ENCODE measurements around the gene SNCG. TPM values are rescaled to one million over a fixed set of nuclear protein-coding genes. Genes with fewer than 3 reads are reported as not detected.
"Not testable (repeated sequence)": the region's sequence is repeated elsewhere in the genome, so short reads cannot be mapped to it uniquely, and the experiment has no call there.

The SNCG gene
- total RNA-seq, 1 experiment from 2014 or later: 1.7 TPM

DNA sequence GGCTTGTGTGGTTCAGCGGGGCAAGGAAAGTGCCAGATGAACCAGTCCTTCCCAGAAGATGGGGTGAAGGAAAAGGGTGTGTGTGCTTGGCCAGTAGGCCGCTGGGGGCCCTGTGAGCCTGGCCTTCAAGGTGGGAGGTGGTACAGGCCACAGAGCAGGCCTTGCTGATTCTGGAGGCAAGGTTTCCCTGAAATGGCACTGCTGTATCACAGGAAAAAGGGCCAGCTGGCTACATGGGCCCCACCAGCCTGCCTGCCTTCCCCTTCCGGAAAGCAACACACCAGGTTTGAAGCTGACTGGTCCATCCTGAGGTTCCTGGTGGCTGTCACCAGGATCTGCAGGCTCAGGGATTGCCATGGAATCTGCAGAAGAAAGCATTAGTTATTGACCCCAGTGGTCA, 13.5 kb upstream of the SNCG start:
- no peak for DNase-seq (ENCODE audit: low spot score)

- peak; percentile 4 for DNase-seq (ENCODE audit: low spot score)
These were observed 12.8 kb upstream of the SNCG start for GRCh38 chr10:86945361-86946212.

DNA sequence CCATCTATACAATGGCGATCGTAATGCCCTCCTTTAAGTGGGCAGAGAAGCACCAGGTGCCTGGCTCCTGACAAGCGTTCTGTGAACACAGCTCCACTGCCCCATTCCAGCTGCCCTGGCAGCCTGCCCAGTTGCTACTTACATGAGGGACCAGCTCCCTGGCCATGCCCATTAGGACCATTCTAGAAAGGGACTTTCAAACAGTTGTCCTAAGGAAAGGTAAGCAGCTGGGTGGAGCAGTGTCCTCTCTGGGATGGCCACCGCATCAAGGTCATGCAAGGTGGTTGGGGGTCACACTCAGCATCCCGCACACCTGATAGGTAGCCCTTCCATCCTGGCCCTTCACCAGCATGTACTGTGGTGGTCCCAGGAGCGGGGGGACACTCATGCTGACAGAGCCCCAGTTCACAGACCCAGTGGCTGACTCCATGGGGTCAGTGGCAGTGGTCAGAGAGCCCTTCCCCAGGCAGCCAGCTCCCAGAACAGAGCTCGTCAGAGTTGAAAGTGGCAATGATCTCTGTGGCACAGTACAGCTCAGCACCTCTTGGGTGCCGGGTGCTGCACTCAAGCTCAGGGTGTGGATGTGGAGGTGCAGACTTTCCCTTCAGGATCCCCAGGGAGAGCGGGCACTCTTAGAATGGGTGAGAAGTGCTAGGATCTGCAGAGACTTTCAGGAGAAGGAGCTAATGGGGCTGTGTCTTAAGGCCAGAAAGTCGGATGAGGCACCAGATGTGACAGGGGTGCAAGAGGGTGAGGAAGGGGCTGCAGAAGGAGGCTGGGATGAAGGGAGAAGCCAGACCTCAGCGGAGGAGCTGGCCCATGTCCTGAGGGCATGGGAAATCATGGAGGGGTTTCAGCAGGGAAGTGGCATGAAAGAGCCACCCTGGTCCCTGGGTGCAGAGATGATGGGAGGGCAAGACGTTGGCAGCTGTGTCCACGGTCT, 11.9 kb upstream of the SNCG start:
- DNase-seq (ENCODE audit: low spot score): peak; percentile 4

- DNase-seq (ENCODE audit: low spot score): not testable (repeated sequence)
These were observed 10.6 kb upstream of the SNCG start for GRCh38 chr10:86947806-86948205.

GRCh38 chr10:86950349-86950748, 8.1 kb upstream of the SNCG start:
- DNase-seq (ENCODE audit: low spot score): no peak

DNA sequence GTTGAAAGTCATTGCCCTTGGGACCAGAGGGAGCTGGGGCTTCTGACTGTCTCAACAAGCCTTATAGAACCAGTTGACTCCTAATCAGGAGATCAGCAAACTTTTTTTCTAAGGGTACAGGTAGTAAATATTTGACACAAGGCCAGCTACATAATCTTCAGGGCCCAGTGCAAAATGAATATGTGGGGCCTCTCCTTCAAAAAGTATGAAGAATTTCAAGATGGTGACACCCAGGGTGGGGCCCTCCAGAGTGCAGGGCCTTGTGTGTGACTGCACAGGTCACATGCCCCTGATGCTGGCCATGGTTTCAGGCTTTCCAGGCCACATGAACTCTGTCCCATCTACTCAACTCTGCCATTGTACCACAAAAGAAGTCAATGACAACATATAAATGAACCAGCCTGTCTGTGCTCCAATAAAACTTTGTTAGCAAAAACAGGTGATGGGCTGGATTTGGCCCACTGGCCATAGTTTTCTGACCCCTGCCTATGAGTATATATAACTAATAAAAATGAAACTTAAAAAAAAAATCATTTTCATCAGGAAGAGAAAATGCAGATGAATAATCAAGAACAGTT, 7.1 kb upstream of the SNCG start:
- DNase-seq (ENCODE audit: low spot score): no peak

GRCh38 chr10:86952106-86952505, 6.3 kb upstream of the SNCG start:
- DNase-seq (ENCODE audit: low spot score): no peak

DNA sequence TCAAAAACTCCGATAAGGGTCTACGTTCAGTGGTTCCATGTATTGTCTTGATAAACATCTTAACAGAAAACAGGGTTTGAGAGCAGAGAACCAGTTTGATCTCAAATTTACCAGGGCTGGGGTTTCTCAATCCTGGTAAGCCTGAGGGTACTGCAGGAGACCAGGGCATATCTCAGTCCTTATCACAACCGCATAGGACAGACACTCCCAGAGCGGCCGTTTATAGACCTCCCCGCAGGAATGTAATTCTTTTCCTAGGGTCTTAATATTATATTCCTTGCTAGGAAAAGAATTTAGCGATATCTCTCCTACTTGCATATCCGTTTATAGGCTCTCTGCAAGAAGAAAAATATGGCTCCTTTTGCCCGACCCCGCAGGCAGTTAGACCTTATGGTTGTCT, 5.7 kb upstream of the SNCG start:
- not testable (repeated sequence) for DNase-seq (ENCODE audit: low spot score)

- DNase-seq (ENCODE audit: low spot score): no peak
These were observed 4.4 kb upstream of the SNCG start for GRCh38 chr10:86953747-86954680.

GRCh38 chr10:86954681-86955500, 3.5 kb upstream of the SNCG start:
- DNase-seq (ENCODE audit: low spot score): no peak

GRCh38 chr10:86955501-86956194, 2.8 kb upstream of the SNCG start:
- no peak for DNase-seq (ENCODE audit: low spot score)

DNA sequence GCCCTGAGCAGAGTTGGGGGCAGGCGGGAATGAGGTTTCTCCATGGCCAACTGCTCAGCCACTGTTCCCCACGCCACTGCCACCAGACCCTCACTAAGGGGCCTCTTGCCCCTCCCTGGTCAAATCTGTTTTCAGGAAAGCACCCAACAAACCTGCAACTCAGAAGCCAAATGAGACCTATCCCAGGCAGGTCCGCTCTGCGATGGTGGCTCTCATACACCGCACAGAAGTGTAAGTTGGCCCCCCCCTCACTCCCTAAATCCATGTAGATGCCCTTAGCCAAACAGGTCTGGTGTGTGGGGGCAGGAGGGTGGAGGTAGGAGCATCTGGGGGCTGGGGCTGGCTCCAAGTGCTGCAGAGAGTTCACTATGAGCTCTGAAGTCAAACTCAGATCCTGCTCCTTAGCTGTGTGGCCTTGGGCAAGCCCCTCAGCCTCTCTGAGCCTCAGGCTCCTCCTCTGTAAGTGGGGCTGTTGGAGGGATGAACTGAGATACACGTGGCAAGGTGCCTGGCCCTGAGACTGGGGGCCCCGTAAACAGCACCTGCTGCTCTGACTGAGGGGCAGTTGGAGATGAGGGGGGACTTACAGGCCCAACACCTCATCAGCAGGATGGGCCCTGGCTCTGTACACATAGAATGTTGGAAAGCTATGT, 2.1 kb upstream of the SNCG start:
- DNase-seq (ENCODE audit: low spot score): no peak

DNA sequence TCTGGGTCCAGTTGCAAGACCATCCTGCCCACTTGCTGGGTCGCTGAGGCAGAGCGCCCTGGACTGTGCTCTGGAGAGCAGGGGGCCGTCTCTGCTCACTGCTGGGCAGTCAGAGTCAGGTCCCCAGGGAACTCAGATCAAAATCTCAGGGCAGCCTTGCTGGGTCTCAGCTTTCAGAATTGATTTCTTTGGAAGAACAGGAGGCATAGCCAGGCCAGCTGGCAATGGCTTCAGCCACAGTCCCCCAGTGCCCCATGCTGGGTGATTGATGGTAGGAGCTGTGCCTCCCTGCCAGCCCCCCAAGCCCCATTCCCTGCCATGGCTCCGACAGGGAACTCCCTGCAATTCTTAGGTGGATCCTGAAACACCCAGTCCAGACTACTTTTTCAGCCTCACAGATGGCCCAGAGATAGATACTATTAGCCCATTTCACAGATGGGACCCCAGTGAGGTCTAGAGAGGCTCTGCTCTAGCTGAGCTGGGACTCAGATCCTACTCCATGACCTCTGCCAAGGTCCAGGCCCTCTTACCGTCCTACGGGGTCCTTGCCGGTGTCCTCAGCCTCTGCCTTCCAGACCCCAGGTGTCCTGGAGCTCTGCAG, 1.5 kb upstream of the SNCG start:
- no peak for DNase-seq (ENCODE audit: low spot score)

- no peak for DNase-seq (ENCODE audit: low spot score)
These were observed 806 bp upstream of the SNCG start, which contains the start of gene MMRN2 for GRCh38 chr10:86957471-86958115. Gene MMRN2 (minus strand): TSS chr10:86957615. CDS start chr10:86957541, 74 bp downstream.

DNA sequence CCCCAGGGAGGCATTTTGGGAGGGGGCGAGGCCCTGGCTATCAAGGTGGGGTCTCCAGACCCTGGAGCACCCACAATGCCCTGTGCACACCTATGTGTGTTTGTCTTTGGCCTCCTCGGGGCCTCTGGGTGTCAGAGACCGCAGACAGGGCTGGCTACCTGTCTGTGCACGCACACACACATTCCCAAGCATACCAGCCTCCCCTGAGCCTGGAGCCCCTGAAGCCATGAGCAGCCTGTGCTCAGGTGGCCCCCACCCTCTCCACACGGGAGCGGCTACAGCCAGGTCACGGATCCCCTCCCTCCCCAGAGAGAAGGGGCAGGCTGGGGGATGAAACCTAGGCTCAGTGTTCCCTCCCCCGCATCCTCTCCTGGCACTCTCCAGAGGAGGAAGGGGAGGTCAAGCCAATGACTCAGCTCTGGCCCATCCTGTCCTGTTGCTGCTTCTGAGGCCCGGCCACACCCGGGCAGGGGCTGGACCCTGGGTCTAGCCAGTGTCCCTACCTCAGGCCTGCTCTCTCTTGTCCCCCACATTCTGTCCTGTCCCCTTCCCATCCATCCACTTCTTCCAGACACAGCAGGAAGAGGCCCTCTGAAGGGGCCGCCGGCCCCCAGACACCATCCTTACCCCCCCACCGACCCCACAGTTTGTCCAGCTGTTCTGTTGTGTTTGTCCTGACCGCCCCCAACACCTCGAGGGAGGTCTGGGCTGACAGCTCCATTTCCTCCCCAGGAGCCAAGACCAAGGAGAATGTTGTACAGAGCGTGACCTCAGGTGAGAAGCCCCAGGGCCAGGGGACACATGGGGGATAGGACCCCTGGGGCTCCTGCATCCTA, 720 bp downstream of the SNCG start:
- DNase-seq (ENCODE audit: low spot score): no peak

DNA sequence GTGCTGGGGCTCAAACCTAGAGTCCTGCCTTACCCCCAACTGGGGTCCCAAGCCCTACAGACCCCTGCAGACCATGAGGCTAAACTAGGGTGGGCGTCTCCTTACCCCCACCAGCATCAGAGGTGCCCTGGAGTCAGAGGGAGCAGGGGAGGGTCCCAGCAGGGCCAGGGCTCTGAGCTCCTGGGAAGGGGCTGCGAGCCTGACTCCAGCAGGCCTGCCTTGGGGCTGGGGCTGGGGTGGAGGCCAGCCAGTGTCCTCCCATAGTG, 1.3 kb downstream of the SNCG start:
- no peak for DNase-seq (ENCODE audit: low spot score)
